Activated T-cell treated with anti-CD3 and anti-CD28 coated beads, Interleukin-2, amount 50 U/mL, for 72 hours (primary cell): ENCODE results near the gene NAGLU. TPM values are rescaled to one million over a fixed set of nuclear protein-coding genes. Genes with fewer than 3 reads are reported as not detected.

Experiments
- ATAC-seq, 2 donors: fragments of 150-1000 bp; cut with Tn5 transposase; replicated peaks in 1 of 2; 2 replicates each; pipeline ENCODE4 v1.10.0; 2021; ENCODE audit warnings: moderate library complexity in 2 of 2, mild to moderate bottlenecking in 1 of 2
- DNase-seq, 2 donors: peaks; one replicate each; pipeline ENCODE4 v3.0.0; 2021 to 2022; ENCODE audit warnings: mixed read lengths in 1 of 2
- H3K27ac Mint-ChIP-seq: one replicate; pipeline ENCODE4 v1.8.0; 2022; ENCODE audit warnings: mild to moderate bottlenecking, moderate library complexity, mixed read lengths
- H3K27me3 Mint-ChIP-seq: one replicate; pipeline ENCODE4 v1.8.0; 2022; ENCODE audit warnings: low read depth, mixed read lengths
- H3K36me3 Mint-ChIP-seq, 2 donors: one replicate each; pipeline ENCODE4 v1.8.0; 2022; ENCODE audit warnings: mixed read lengths in 2 of 2, mild to moderate bottlenecking in 1 of 2; ENCODE audit not compliant: insufficient read depth in 2 of 2
- H3K4me1 Mint-ChIP-seq: one replicate; pipeline ENCODE4 v1.8.0; 2022; ENCODE audit warnings: low read depth, mixed read lengths
- H3K4me3 Mint-ChIP-seq, 2 donors: one replicate each; pipeline ENCODE4 v1.8.0; 2022; ENCODE audit warnings: mild to moderate bottlenecking in 2 of 2, mixed read lengths in 2 of 2, moderate library complexity in 2 of 2
- H3K9me3 Mint-ChIP-seq, 2 donors: one replicate each; pipeline ENCODE4 v1.8.0; 2022; ENCODE audit warnings: mixed read lengths in 2 of 2
- total RNA-seq, 2 donors: library from RNA; stranded (reverse); gene quantifications; one replicate each; pipeline ENCODE4 v1.2.3, GENCODE V29; 2022

The NAGLU gene
- total RNA-seq, 2 donors from 2014 or later, result 9.4 to 9.8 TPM

DNA sequence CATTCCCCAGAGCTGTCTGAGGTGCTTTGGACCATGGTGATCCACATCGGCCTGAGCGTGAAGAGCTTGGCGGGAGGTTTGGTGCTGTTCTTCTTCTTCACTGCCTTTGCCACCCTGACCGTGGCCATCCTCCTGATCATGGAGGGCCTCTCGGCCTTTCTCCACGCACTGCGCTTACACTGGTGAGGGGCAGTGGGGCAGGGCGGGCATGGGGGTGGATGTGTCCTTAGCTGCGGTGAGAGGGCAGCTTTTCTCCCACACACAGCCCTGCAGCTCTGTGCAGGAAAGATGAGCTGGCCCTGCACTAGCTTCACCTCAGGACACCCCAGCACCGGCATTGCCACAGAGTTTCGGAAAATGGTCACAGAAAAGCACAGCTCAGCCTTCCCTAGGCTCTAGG, 21.8 kb upstream of the NAGLU start:
- H3K27ac Mint-ChIP-seq, result no peak overlapping the region
- peaks cover 5% of the 10 kb centered on the region for H3K27me3 Mint-ChIP-seq
- H3K36me3 Mint-ChIP-seq, result no peaks in the 10 kb centered on the region
- H3K4me1 Mint-ChIP-seq, result no peaks in the 10 kb centered on the region
- DNase-seq (no peak), ATAC-seq (no peak)
- no peaks in the 10 kb centered on the region for H3K9me3 Mint-ChIP-seq
- no peak overlapping the region for H3K4me3 Mint-ChIP-seq

GRCh38 chr17:42514867-42515266, 21.2 kb upstream of the NAGLU start:
- no peak for DNase-seq

GRCh38 chr17:42517516-42517915, 18.5 kb upstream of the NAGLU start:
- Mint-ChIP-seq H3K27ac (no peak overlapping the region), H3K4me1 (peaks cover 10% of the 10 kb centered on the region), H3K9me3 (no peaks in the 10 kb centered on the region), H3K4me3 (no peak overlapping the region), H3K36me3 (no peaks in the 10 kb centered on the region), H3K27me3 (peaks cover 13% of the 10 kb centered on the region)
- ATAC-seq (peak; percentile 73 to 78), DNase-seq (peak; percentile 78 to 83)

More at GRCh38 chr17:42514867-42515266, 21.2 kb upstream of the NAGLU start:
- Mint-ChIP-seq H3K36me3 (no peaks in the 10 kb centered on the region), H3K4me3 (no peak overlapping the region), H3K27me3 (peaks cover 5% of the 10 kb centered on the region), H3K9me3 (no peaks in the 10 kb centered on the region), H3K4me1 (no peaks in the 10 kb centered on the region), H3K27ac (no peak overlapping the region)
- no peak for ATAC-seq

GRCh38 chr17:42518046-42518754, 17.8 kb upstream of the NAGLU start:
- Mint-ChIP-seq H3K27me3 (peaks cover 13% of the 10 kb centered on the region), H3K36me3 (no peaks in the 10 kb centered on the region), H3K9me3 (no peaks in the 10 kb centered on the region), H3K4me1 (peaks cover 12% of the 10 kb centered on the region), H3K4me3 (no peak overlapping the region), H3K27ac (no peak overlapping the region)
- DNase-seq (no peak), ATAC-seq (no peak)

DNA sequence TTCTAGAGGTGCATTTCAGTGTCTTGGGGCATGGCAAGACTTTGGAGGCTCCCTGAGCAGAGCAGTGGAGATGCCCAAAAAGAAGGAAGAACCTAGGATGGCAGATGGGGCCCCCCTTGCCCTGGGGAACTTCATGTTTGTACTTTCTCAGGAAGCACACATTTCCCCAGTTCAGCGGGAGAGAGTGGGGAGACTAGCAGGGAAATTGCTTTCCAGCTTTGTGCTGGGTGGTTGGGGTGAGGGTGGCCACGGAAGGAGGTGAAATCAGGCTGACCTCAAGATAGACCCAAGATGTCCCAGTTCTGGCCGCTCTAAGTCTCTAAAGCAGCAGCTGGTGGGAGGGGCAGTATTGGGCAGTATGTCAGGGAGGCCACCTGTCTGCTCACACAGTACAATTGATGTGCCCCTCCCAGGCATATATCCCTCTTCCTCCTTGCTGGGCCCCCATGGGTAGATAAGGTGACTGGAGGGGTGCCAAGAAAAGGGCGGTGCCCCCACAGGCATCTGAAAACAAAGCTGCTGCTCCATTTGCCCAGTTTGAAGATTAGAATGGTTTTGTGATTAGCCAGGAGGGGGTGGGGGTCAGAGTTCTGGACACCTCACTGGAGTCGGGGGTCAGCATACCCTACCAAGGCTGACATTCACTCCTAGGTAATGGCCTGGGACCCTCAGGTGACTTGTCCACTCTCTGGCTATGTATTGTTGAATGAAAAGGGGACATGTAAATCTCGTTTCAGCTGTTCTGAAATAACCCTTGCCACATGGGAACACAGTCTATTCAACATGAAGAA, 17.1 kb upstream of the NAGLU start:
- peaks cover 13% of the 10 kb centered on the region for H3K27me3 Mint-ChIP-seq
- ATAC-seq (no peak), DNase-seq (no peak)
- H3K4me1 Mint-ChIP-seq, result peaks cover 20% of the 10 kb centered on the region
- H3K9me3 Mint-ChIP-seq, result no peaks in the 10 kb centered on the region
- no peak overlapping the region for H3K27ac Mint-ChIP-seq
- no peak overlapping the region for H3K4me3 Mint-ChIP-seq
- no peaks in the 10 kb centered on the region for H3K36me3 Mint-ChIP-seq

GRCh38 chr17:42519546-42520491, 16.2 kb upstream of the NAGLU start:
- no peak overlapping the region for H3K4me3 Mint-ChIP-seq
- no peak for DNase-seq

DNA sequence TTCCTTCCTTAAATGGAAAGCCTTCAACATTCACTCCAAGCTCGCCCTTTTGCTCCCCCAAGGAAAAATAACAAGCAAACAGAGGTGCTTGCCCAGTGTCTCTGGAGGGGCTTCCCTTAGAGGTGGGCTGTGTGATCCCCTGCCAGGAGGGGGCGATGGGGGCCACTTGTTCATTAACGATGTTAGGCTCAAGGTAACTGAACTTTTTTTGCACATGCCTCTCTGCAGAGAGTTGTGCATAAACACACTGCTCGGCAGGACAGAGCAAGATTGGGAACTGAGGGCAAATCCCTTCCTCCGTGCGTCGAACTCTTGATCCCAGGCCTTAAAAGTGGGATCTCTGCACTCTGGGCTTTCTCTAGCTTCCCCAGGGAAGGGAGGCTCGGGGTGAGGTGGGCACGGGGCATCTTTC, 15.5 kb upstream of the NAGLU start:
- Mint-ChIP-seq H3K4me1 (peaks cover 26% of the 10 kb centered on the region), H3K9me3 (no peaks in the 10 kb centered on the region), H3K4me3 (no peak overlapping the region), H3K36me3 (no peaks in the 10 kb centered on the region), H3K27me3 (peaks cover 13% of the 10 kb centered on the region), H3K27ac (no peak overlapping the region)
- DNase-seq, result peak in 1 of 2 donors; percentile 45
- ATAC-seq, result no peak

More at GRCh38 chr17:42519546-42520491, 16.2 kb upstream of the NAGLU start:
- no peak for ATAC-seq
- Mint-ChIP-seq H3K27ac (no peak overlapping the region), H3K36me3 (no peaks in the 10 kb centered on the region), H3K4me1 (peaks cover 26% of the 10 kb centered on the region), H3K9me3 (no peaks in the 10 kb centered on the region), H3K27me3 (peaks cover 13% of the 10 kb centered on the region)

GRCh38 chr17:42521036-42521435, 15.0 kb upstream of the NAGLU start:
- DNase-seq (peak in 1 of 2 donors; percentile 42), ATAC-seq (peak; percentile 67 to 73)
- H3K36me3 Mint-ChIP-seq, result no peaks in the 10 kb centered on the region
- H3K4me3 Mint-ChIP-seq, result no peak overlapping the region
- no peak overlapping the region for H3K27ac Mint-ChIP-seq
- peaks cover 13% of the 10 kb centered on the region for H3K27me3 Mint-ChIP-seq
- no peaks in the 10 kb centered on the region for H3K9me3 Mint-ChIP-seq
- H3K4me1 Mint-ChIP-seq, result peaks cover 26% of the 10 kb centered on the region

GRCh38 chr17:42521666-42522262, 14.3 kb upstream of the NAGLU start:
- no peaks in the 10 kb centered on the region for H3K9me3 Mint-ChIP-seq
- H3K27me3 Mint-ChIP-seq, result peaks cover 13% of the 10 kb centered on the region
- no peak overlapping the region for H3K27ac Mint-ChIP-seq
- peaks cover 26% of the 10 kb centered on the region for H3K4me1 Mint-ChIP-seq
- DNase-seq (no peak), ATAC-seq (no peak)
- H3K36me3 Mint-ChIP-seq, result no peaks in the 10 kb centered on the region
- no peak overlapping the region for H3K4me3 Mint-ChIP-seq

DNA sequence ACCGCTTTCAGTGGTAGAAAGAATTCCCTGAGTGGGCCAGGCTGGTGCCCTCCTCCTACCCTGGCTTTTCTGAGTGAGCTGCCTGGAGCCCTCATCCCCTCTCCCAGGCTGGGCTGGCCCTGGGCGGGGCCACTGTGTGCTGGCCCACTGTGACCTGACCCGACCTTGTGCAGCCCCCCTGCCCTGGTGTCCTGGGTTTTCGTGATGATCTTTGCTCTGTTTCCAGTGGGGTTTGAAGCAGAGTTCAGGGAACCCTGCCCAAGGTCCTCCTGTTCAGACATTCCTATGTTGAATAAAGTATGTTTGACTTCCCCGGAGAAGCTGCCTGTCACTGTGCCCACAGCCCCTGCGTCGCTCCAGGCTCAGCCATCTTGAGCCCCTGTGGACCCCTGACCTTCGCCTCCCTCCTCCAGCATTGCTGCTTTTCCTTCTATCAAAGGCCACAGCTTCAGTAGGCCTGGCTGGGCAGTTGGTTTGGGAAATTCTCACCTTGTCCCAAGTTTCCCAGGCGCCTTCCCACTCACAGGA, 13.7 kb upstream of the NAGLU start:
- DNase-seq (no peak), ATAC-seq (no peak)
- Mint-ChIP-seq H3K27me3 (peaks cover 13% of the 10 kb centered on the region), H3K27ac (no peak overlapping the region), H3K4me3 (no peak overlapping the region), H3K36me3 (no peaks in the 10 kb centered on the region), H3K4me1 (peaks cover 31% of the 10 kb centered on the region), H3K9me3 (no peaks in the 10 kb centered on the region)

DNA sequence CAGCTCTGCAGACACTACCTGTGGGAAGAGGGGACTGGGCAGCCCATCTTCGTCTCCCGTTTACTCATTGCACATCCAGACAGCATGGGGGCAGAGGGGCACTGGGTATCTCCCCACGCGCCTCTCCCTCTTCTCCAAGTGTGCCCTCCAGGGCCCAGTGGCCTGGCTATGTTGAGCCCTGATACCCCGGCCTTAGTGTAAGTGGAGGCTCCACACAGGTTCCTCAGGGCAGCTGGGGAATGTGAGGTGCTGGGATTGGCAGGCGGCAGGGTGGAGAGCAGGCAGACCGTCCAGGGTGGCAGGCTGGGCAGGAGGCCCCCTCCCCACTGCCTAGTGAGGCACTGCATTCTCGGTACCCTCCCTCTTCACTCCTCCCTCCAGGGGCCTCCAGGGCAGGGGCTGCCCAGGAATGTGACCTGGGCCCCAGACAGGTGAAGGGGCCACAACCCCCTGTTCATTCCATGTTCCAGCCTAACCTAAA, 13.2 kb upstream of the NAGLU start:
- no peak for ATAC-seq
- no peak for DNase-seq
- no peaks in the 10 kb centered on the region for H3K36me3 Mint-ChIP-seq
- peaks cover 13% of the 10 kb centered on the region for H3K27me3 Mint-ChIP-seq
- no peaks in the 10 kb centered on the region for H3K9me3 Mint-ChIP-seq
- no peak overlapping the region for H3K27ac Mint-ChIP-seq
- H3K4me3 Mint-ChIP-seq, result no peak overlapping the region
- peaks cover 33% of the 10 kb centered on the region for H3K4me1 Mint-ChIP-seq

DNA sequence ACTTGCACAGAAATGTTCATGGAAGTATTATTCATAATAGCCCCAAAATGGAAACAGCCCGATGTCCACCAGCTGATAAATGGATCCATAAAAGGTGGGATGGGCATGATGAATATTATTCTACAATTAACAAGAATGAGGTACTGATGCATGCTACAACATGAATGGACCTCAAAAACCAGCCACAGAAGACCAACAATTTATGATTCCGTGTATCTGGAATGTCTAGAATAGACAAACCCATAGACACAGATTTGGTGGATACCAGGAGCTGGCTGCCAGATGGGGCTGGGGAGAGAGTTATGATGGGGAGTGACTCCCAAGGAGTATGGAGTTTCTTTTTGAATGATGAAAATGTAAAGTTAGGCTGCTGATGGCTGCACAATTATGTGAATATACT, 10.8 kb upstream of the NAGLU start:
- Mint-ChIP-seq H3K4me1 (peaks cover 46% of the 10 kb centered on the region), H3K4me3 (no peak overlapping the region), H3K9me3 (no peaks in the 10 kb centered on the region), H3K27me3 (peaks cover 13% of the 10 kb centered on the region), H3K27ac (no peak overlapping the region), H3K36me3 (no peaks in the 10 kb centered on the region)
- ATAC-seq (no peak), DNase-seq (no peak)
